NCI-H446 treated with DMSO at 0.1 percent for 48 hours (cell line): ENCODE data around the gene DENND1A.
"Not testable (repeated sequence)": the region's sequence is repeated elsewhere in the genome, so short reads cannot be mapped to it uniquely, and the experiment has no call there.

Experiments
- DNase-seq: peaks from one replicate; lab custom pipeline; 2025; lab: John Stamatoyannopoulos, UW

Gene DENND1A

DNA sequence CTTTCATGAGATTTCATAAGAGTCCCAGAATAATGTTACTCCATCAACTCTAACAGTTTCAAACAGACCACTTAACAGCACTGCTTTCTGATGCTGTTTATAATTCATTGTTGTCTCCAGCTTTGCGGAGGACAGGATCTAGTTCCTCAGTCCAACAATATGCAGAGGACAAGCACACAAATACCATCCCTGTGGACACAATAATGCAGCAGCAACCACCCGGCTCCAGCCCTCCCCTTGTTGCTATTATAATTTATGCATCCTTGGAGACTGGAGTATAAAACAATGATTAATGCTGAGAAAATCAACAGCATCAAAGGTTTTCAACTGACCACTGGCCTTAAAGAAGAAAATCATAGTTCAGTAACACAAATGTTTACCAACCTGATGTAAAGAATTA lies 108.3 kb downstream of the DENND1A start:
- no peak for DNase-seq

DNA sequence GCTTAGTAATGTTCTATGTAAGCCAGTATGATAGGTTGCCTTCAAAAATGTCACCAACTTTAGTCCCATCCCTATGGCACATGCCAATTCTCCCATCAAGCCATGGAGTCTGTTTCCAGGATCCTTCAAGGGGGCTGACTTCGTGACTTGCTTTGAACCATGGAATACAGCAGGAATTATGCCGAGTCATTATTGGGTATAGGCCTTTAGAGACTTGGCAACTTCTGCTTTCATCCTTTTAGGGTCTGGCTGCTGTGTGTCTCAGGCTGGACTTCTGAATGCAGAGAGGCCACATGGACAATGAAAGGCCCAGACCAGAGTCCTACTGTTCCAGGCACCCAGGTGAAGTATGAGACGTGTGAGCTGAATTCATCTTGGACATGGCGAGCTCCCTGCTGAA lies 109.8 kb downstream of the DENND1A start:
- DNase-seq: no peak

DNA sequence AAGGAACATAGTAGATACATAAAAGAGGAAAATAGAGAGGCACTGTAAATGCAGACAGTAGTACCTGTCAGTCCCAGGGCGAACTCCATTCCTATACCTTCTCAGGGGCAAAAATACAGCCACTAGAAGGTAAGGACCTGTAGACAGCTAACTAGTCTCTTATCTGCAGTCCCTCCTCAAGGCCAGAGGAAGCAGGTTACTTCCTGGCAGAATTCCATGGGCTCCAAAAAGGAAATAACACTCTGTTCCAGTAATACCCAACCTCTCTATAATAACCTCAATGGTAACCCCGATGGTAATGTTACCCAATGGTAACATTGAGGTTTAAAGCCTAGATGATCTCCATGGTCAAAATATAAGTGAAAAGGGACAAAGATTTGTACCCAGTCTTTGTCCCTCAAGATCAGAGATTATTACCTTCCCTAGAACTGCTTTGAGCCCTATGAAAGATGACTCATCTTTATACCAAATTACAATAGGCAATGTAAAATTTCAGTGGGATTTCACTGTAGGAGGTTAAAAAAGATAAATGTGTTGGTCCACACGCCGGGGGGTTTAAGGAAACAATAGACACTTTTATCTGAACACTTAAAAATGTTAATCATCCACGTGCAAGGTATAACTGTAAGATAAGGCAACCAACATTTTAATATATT lies 113.0 kb downstream of the DENND1A start:
- no peak for DNase-seq

DNA sequence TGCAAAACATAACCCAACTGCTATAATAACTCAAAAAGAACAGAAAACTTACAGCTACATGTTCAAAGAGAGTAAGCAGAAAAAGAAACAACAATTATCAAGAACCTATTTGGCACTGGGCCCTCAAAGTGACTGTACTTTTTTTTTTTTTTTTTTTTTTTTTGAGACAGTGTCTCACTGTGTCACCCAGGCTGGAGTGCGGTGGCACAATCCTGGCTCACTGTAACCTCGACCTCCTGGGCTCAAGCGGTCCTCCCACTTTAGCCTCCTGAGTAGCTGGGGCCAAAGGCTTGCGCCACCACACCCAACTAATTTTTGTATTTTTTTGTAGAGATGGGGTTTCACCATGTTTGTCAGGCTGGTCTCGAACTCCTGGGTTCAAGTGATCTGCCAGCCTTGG lies 114.1 kb downstream of the DENND1A start:
- not testable (repeated sequence) for DNase-seq

DNA sequence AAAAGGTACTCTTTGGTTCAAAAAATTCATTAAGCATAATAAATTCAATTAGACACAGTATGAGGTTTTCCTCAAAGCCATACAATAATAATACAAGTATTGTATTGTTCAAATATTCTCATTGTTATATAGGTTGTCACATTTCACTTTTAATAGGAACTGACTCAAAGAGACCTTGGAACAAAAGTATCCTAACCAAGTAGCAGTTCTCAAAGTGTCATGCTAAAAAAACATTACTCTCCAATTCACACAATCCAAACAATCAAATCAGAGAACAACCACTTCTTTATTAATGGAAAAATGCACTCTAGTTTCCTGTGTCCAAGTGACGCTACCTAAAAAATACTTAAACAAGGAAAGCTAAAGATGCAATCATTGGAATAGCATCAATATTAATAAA lies 115.4 kb downstream of the DENND1A start:
- DNase-seq: no peak

DNA sequence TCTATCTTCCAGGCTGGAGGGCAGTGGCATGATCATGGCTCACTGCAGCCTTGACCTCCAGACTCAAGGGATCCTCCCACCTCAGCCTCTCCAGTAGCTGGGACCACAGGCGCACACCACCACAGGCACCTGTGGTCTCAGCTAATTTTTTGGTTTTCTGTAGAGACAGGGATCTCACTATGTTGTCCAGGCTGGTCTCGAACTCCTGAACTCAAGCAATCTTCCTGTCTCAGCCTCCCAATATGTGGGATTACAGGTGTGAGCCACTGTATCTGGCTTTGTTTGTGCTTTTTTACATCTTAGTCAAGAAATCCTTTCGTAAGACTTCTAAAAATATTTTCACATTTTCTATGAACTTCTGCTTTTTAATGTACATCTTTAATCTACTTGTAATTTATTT lies 116.9 kb downstream of the DENND1A start:
- no peak for DNase-seq

DNA sequence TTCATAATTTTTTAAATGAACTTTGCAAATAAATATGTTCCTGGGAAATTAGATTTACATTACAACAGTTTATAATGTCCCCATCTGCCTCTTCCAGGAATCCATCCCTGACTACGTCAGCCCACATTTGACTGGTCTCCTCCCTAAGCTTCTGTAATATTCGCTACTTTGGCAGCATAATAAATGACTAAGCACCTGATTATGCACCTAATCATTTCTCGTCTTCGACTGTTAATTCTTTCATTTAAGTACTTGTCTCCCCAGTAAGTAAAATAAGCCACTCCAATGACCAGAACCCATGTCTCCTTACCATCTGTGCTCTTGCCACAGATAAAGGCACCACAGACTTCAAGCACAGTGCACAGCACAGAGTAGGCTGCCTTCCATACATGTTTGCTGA lies 122.7 kb downstream of the DENND1A start:
- peak; percentile 64 for DNase-seq

DNA sequence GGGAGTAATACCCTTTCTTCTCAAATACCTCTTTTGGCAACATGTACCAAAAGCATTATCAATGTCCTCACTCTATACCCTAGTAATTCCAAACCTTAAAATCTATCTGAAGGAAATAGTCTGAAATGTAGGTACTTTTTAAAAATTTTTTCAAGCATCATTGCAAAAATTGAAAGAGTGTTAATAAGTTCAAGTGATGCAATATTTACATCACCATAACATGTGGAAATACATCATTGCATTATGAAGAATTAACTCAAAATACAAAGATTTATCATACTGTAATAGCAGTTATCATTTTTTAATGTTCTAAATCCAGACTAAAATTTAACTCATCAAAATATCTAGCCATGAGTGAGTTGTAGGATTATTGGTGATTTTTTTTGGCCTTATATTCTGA lies 123.1 kb downstream of the DENND1A start:
- DNase-seq: no peak

DNA sequence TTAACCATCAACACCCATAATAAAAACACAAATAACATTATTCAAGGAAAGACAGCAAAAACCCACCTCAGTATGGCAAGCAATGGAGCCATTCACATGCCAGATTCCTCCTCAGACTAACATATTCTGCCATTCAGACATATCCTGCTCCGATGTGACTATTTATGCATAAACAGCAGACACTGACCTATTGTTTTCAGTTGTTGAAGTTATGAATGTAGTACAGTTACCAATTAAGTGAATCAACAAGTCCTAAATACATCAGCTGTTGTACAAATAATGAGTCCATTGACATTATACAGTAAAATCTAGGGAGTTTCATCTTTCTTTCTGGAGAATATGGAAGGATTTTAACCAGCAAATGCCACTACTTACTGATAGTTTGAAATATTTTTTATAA lies 131.7 kb downstream of the DENND1A start:
- no peak for DNase-seq

DNA sequence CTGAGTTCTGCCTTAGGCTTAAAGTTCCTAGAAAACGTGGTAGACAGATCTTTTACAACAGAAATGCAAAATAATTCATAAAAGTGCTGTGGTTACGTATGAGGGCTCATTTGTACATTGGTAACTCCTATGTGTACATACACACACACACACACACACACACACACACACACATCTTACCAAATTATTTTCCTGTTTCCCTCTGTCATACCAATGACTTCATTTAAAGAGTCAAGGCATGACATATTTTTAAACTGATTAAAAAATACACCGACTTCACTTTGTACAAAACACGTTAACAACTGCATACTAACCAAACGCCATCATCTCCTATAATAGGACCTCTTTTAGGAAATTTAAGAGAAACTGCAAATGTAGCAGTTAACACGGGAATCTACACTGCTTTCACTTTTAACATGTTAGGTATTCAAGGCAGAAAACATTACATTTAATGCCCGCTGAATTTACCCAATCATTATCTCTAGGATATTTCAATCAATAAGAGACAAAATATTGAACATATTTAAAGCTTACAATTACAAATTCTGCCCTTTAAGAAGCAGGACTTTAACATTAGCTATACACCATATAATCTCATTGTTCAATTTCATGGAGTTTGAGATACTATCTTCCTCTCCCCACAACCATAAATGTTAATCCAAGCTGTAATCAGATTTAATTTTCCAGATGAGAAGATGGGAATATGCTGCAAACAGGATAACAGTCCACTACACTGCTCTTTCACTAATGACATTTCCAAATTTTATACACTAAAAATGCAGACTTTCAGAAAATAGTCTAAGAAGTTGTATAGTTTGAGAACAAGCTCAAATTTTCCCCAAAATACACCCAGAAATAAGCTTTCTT lies 133.1 kb downstream of the DENND1A start:
- DNase-seq: no peak

DNA sequence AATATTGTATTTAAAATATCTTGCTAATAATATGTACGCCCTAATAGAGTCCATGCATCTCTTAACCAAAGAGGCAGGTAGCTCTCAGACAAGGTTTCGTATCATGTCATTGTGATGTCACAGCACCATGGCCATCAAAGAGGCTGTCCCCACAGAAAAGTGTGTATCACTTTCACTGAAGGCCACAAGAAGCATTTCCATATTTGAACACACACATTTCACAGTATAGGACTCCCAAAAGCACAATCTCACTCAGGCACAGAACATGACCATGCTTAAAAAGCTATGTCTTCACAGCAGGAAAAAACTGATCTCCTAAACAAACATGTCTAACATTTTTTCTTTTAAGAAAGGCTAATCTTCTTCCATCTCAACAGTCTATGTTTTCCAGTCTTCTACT lies 133.8 kb downstream of the DENND1A start:
- no peak for DNase-seq

DNA sequence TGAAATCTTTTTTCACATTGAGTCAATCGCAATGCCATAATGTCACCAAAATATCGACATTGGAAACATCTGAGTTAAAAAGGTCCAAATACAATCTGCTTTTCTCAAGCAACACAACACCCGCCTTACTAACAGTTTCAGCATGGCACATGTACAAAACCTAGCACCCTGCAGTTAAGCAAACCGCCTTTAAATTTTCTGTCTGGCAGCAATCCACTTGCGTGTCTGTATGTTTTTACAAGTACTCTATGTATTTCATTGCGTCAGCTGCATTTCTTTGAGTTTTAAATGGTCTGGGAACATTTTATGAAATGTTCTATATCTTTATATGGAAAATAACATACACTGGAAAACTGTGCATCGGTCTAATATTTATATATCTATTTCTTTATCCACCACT lies 134.6 kb downstream of the DENND1A start:
- DNase-seq: peak; percentile 32

DNA sequence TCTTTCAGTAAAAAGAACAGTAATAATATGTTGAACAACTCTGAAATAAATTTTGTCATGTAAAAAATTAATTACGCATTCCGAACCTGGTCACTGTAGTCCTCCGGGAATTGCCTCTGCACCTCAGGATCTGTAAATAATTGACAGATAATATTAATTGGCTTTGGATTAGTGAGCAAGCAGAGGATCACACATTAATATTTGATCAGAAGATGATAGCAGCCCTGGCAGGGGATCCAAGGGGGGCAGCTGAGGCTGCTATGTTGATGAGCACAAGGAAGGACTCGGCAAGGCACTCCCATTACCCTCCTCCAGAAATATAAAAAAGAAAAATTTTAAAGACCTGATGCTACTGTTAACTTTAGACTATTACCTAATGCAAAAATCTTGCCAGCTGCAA lies 137.4 kb downstream of the DENND1A start:
- no peak for DNase-seq

DNA sequence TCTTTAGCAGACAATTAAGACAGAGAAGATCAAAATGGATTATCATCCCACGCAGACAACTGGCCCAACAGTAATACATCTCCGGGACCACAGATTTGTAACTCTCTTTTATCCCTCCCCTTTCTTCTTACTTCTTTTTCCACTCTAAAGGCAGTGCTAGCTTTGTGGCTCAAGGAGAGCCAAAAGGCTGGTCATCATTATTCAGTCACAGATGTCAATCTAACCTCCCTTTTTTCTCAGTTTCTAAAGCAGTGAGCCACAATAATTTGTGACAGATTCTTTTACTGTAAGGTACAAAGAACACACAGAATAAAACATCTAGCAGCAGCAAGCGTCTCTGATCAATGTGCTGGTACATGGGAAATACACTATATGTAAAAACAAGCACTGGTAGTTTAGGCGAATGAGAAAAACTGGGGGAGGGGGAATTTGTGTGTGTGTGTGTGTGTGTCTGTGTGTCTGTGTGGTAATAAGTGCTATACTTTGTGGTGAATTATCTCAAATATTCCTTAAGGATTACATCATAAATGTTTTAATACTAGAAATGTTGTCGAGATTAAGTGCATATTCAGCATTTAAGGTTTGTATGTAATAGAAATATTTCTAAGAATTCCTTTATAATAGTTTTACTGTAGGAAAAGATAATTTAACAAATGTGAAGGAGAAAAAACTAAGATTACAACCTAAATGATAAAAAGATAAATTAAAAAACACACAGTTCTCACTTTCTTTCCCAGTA lies 140.2 kb downstream of the DENND1A start:
- no peak for DNase-seq

DNA sequence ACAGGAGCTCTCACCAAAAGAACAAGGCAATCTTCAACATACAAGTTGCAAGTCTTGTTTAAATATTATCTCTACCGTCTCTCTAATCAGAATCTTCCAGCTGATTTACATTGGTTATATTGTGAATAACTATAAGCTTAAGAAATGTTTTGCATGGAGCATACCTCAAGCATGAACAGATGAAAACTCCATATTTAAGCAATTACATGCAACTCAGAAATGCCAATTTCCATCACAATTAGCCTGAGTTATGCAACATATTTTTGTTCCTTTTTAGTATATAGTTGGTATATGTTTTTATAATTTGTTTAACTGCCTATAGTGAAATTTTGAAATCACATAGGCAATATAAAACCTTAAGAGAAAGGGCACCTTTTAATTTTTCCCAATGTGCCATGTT lies 142.5 kb downstream of the DENND1A start:
- no peak for DNase-seq

DNA sequence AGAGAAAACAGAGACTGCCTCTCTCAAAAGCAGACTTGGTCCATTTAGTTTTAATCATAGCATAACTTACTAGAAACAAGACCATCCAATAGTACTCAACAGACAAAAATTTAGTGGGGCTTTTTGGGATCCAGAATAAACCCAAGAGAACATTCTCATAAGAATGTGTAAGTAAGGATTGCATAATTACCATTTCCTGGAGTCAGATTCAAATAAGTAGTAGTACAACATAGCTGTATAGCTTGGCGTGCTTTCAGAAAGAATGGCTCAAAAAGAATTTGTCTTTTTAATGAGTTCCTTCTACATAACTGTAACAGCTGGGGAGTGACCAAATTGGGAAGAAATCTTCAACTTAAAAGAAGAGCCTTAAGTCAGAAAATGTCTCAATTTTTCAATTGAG lies 145.4 kb downstream of the DENND1A start:
- no peak for DNase-seq

DNA sequence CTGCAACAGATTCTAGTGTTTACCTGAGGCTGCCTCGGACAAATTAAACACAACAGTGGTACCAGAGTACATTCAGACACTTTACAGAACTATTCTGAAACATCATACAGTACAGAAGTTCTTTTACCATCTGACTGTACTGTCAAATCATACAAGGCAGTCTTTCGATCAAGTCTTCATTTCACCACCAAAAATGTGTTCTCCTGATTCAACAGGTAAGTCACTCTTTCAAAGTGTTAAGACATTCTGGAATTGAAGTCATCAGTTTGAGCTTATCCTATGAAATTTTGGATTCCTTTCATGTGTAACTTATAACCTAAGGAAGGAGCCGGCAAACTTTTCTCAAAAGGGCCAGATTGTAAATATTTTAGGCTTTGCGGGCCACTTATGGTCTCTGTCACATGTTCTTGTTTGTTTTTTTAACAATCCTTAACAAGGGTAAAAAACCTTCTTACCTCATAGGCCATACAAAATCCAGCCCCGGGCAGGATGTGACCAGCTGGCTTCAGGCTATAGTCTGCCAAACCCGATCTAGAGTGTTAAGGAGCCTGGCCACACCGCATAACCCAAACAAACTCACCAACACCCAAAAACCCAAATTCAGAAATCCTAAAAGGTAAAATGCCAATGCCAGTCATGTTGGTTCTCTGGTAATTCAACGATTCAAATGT lies 151.6 kb downstream of the DENND1A start:
- DNase-seq: peak; percentile 19

DNA sequence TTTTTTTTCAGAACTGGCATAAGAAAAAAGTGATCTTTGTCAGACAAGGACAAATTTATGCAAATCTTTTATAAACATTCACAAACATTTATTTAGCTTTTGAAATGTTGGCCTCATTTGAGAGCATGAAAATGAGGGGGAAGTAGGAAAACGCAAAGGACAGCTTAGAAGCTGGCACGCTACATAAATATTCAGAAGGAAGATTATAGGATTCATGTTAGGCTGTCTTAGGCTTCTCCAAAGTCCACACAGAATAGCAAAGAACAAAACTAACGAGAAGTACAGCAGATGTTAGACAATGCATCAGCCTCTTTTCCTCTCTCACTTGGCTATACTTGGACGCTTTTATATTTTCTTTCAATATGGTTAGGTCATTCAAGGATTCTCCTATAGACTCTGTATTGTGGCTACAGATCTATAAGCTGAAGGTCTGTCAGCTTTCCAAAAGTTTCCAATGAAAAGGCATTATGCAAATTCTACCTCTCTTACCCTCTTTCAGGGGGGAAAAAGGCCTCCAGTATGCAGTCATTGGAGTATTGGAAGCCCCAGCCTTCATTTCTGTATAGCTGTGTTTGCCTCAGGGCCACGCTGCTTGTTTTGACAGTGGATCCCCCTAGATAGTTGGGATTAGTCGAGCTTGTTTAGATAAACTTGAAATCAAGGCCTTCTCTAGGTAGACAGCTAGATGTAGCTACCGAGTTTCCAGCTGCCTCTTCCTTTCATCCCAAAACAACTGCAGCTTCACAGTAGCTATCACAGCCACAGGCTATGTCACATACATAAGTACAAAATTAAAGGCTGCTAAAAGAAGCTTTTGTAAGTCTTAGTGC lies 153.0 kb downstream of the DENND1A start:
- peak; percentile 42 for DNase-seq

DNA sequence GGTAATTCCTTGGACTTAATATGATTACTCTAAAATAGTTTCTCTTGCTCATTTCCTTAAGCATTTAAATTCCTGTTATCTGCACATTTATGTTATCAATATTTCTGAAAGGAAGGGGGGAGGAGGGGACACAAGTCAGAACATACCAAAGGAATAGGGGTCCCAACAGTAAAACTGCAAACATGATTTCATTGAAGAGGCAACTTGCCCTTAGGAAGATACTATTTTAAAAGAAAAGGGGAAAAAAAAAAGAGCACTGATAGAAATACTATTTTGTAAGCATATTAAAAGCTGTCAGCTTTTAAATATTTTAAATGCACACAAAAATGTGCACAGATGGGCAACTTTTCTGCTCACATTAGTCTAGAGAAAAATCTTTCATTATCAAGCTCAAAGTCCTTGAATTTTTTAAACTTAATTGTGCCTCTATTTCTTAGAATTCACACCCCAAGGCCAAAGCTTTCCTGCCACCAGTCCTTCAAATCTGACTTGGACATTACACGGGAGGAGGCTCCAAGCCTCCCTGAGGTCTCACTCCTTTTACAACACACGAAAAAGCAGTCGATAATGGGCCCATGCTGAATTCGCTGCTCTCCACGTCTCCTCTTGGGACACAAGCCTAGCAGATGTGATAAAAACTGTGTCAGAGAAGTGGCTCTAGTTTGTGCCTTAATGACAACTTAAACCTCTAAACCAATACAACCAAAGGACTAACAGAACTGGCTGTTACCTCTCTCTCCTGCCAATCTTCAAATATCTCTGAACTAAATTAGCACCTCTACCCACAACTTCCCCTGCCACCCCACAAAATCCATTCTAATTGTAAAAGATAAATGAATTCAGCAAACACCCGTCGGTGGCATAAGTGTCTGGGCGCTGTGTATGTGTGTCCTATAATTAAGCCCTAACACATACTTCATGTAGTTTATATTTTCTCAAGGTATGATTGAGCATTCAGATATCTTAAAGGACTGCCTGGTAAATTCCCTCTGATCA lies 154.3 kb downstream of the DENND1A start:
- DNase-seq: no peak

DNA sequence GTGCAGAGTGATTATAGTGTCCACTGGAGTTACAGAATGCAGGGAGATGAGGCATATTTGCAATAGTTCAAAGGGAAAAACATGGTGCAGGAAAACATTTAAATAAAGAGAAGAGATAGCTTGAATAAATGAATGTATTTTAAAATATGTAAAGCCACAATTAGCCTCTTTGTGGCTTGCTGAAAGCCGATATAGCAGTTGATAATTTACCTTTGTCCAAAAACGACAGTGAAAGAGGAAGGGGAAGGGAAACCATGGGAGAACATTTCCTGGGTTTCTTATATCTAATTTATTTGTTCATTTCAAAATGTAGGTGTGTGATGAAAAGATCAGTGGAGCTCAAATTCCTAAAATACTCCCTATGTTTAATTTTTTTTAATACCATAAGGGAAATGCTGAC lies 156.1 kb downstream of the DENND1A start:
- no peak for DNase-seq
